OCI-LY7 (cell line): Measurements from ENCODE around the gene EPHA1. TPM values are rescaled to one million over a fixed set of nuclear protein-coding genes. Genes with fewer than 3 reads are reported as not detected.

Experiments used
- BruUV-seq: library from RNA; stranded (reverse); fragments of 400-500 nt; replicated peaks from 2 replicates; lab custom pipeline; 2021; lab: Mats Ljungman, UMichigan
- CTCF ChIA-PET: fragments of 300-600 bp; sonication (Branson Sonifier 250); formaldehyde crosslinking; loops from one replicate; lab custom pipeline; 2022; ENCODE audit warnings: antibody characterized with exemption; ENCODE audit not compliant: unreplicated experiment; lab: Charles Lee
- POLR2A ChIA-PET: fragments of 300-600 bp; sonication (Branson Sonifier 250); formaldehyde crosslinking; loops from one replicate; lab custom pipeline; 2022; ENCODE audit warnings: antibody characterized with exemption; lab: Charles Lee
- DNase-seq: peaks from one replicate; pipeline ENCODE4 v3.0.0-alpha.2; 2015; ENCODE audit warnings: low spot score
- H2AFZ ChIP-seq: fragments of 200-600 bp; sonication (generic), shearing (Covaris generic); 2 replicates; pipeline ENCODE4 v1.6.1; 2014; ENCODE audit warnings: mild to moderate bottlenecking, antibody characterized with exemption, low read length, moderate library complexity
- H3K27ac ChIP-seq: fragments of 200-600 bp; sonication (generic); 2 replicates; pipeline ENCODE4 v1.5.1; 2014; ENCODE audit warnings: mixed run types, low read depth, mild to moderate bottlenecking, moderate library complexity, low read length, inconsistent platforms; ENCODE audit not compliant: poor library complexity, severe bottlenecking
- H3K36me3 ChIP-seq: fragments of 200-600 bp; sonication (generic); 2 replicates; pipeline ENCODE4 v1.6.1; 2014; ENCODE audit warnings: mild to moderate bottlenecking, antibody characterized with exemption, low read length, moderate library complexity, mixed read lengths; ENCODE audit not compliant: insufficient read depth
- H3K4me1 ChIP-seq: fragments of 200-600 bp; sonication (generic); 2 replicates; pipeline ENCODE4 v1.5.1; 2014; ENCODE audit warnings: mild to moderate bottlenecking, low read length; ENCODE audit not compliant: insufficient read depth, poor library complexity, severe bottlenecking
- H3K4me2 ChIP-seq: fragments of 200-600 bp; sonication (generic); 2 replicates; pipeline ENCODE4 v1.6.1; 2014; ENCODE audit warnings: mild to moderate bottlenecking, low read length
- H3K4me3 ChIP-seq: fragments of 200-600 bp; sonication (generic); 2 replicates; pipeline ENCODE4 v1.5.1; 2014; ENCODE audit warnings: mild to moderate bottlenecking, low read depth, low read length; ENCODE audit not compliant: poor library complexity, severe bottlenecking
- H3K79me2 ChIP-seq: fragments of 200-600 bp; sonication (generic); 2 replicates; pipeline ENCODE4 v1.6.1; 2016; ENCODE audit warnings: low read depth, mild to moderate bottlenecking, low read length, moderate library complexity, mixed read lengths; ENCODE audit not compliant: insufficient read depth
- H3K9me2 ChIP-seq: fragments of 200-600 bp; sonication (generic); 2 replicates; pipeline ENCODE4 v1.6.1; 2016; ENCODE audit warnings: mild to moderate bottlenecking, low read length, mixed read lengths; ENCODE audit not compliant: insufficient read depth
- H3K9me3 ChIP-seq: fragments of 200-600 bp; sonication (generic); 2 replicates; pipeline ENCODE4 v1.6.1; 2014; ENCODE audit warnings: mild to moderate bottlenecking, mixed run types, low read length, mixed read lengths
- H4K20me1 ChIP-seq: fragments of 200-600 bp; sonication (generic); 2 replicates; pipeline ENCODE4 v1.6.1; 2014; ENCODE audit warnings: mild to moderate bottlenecking, antibody characterized with exemption, low read length, moderate library complexity, mixed read lengths; ENCODE audit not compliant: insufficient read depth
- EZH2phosphoT487 ChIP-seq: fragments of 200-600 bp; sonication (generic); IDR thresholded peaks from 2 replicates; pipeline ENCODE4 v1.6.1; 2018; ENCODE audit warnings: low read depth, borderline replicate concordance, mild to moderate bottlenecking, mixed run types, antibody characterized with exemption, low read length, moderate library complexity, mixed read lengths
- intact Hi-C: fragments of 100-400 bp; cut with micrococcal nuclease; formaldehyde crosslinking; loops from one replicate; pipeline ENCODE4 v1.10.0; 2022; ENCODE audit not compliant: unreplicated experiment
- total RNA-seq, 2 experiments: library from RNA; depleted of rRNA in 1 of 2; stranded (reverse); fragments of >200 nt in 1 of 2; shearing (Covaris generic) in 1 of 2; gene quantifications; 2 replicates each; pipeline ENCODE4 v1.2.3, GENCODE V29; 2014 to 2022
- TF ChIP-seq, protein P1 (sequence below): fragments of 200-600 bp; sonication (generic); conservative IDR thresholded peaks from 2 replicates; pipeline ENCODE4 v1.5.1; 2014; ENCODE audit warnings: mild to moderate bottlenecking, antibody characterized with exemption, low read length, moderate library complexity, mixed read lengths

The EPHA1 gene
- total RNA-seq, 2 experiments from 2014 or later = not detected

DNA sequence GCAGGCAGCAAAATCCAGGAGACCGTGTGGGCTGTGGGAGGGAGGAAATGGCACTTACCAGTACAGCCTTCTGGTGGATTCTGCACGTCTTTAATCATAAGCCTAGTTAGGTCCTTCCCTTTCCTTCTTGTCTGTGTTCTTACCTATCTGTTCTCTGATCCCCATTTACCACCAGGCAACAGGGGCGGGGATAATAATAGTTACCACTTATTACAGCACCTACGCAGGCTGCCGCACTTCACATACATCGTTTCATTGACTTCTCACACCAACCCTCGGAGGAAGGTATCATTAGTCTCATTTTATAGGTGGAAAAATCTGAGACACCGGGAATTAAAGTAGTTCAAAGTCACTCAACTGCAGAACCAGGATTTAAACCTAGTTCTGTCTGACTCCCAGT lies 4.5 kb upstream of the EPHA1 start:
- H2AFZ ChIP-seq = no peak overlapping the region
- ChIA-PET POLR2A (no interaction called here), CTCF (no interaction called here)
- H3K9me2 ChIP-seq = no peaks in the 10 kb centered on the region
- no peaks in the 10 kb centered on the region for H3K79me2 ChIP-seq
- H3K9me3 ChIP-seq = no peaks in the 10 kb centered on the region
- no peak overlapping the region for H3K27ac ChIP-seq
- H3K36me3 ChIP-seq = no peaks in the 10 kb centered on the region
- H3K4me3 ChIP-seq = no peak overlapping the region
- no peak for DNase-seq
- H3K4me2 ChIP-seq = no peak overlapping the region
- BruUV-seq = no TSS peak
- intact Hi-C loops = no loop called here
- no peaks in the 10 kb centered on the region for H3K4me1 ChIP-seq
- H4K20me1 ChIP-seq = no peaks in the 10 kb centered on the region
- TF ChIP-seq, protein P1, sequence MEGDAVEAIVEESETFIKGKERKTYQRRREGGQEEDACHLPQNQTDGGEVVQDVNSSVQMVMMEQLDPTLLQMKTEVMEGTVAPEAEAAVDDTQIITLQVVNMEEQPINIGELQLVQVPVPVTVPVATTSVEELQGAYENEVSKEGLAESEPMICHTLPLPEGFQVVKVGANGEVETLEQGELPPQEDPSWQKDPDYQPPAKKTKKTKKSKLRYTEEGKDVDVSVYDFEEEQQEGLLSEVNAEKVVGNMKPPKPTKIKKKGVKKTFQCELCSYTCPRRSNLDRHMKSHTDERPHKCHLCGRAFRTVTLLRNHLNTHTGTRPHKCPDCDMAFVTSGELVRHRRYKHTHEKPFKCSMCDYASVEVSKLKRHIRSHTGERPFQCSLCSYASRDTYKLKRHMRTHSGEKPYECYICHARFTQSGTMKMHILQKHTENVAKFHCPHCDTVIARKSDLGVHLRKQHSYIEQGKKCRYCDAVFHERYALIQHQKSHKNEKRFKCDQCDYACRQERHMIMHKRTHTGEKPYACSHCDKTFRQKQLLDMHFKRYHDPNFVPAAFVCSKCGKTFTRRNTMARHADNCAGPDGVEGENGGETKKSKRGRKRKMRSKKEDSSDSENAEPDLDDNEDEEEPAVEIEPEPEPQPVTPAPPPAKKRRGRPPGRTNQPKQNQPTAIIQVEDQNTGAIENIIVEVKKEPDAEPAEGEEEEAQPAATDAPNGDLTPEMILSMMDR = no peak
- TF ChIP-seq EZH2phosphoT487 = no peak

GRCh38 chr7:143411976-143412708 lies 3.5 kb upstream of the EPHA1 start:
- Histone ChIP-seq H3K4me2 (no peak overlapping the region), H3K27ac (no peak overlapping the region), H3K36me3 (no peaks in the 10 kb centered on the region), H3K9me3 (no peaks in the 10 kb centered on the region), H3K9me2 (no peaks in the 10 kb centered on the region), H3K79me2 (no peaks in the 10 kb centered on the region), H4K20me1 (no peaks in the 10 kb centered on the region), H3K4me1 (no peaks in the 10 kb centered on the region), H3K4me3 (no peak overlapping the region), H2AFZ (no peak overlapping the region)
- ChIA-PET CTCF (no interaction called here), POLR2A (no interaction called here)
- no TSS peak for BruUV-seq
- DNase-seq = no peak
- no peak for TF ChIP-seq EZH2phosphoT487
- TF ChIP-seq, protein P1 = no peak
- intact Hi-C loops = no loop called here

GRCh38 chr7:143410521-143411004 lies 1.9 kb upstream of the EPHA1 start:
- no peaks in the 10 kb centered on the region for H3K79me2 ChIP-seq
- H3K36me3 ChIP-seq = no peaks in the 10 kb centered on the region
- POLR2A ChIA-PET = interaction anchor here (0.7 kb wide), 1 partner anchor 617 kb away, joined by 4 read pairs; no protein-coding TSS in a partner anchor
- H3K4me2 ChIP-seq = no peak overlapping the region
- no peaks in the 10 kb centered on the region for H4K20me1 ChIP-seq
- H2AFZ ChIP-seq = no peak overlapping the region
- H3K9me2 ChIP-seq = no peaks in the 10 kb centered on the region
- TF ChIP-seq, protein P1 = no peak
- no peak for TF ChIP-seq EZH2phosphoT487
- no peaks in the 10 kb centered on the region for H3K4me1 ChIP-seq
- CTCF ChIA-PET = no interaction called here
- H3K4me3 ChIP-seq = no peak overlapping the region
- no peaks in the 10 kb centered on the region for H3K9me3 ChIP-seq
- intact Hi-C loops = no loop called here
- H3K27ac ChIP-seq = no peak overlapping the region
- DNase-seq = no peak
- BruUV-seq = no TSS peak
